GM12874 (cell line): ENCODE data around the gene ADCY5.

Experiments
- TF ChIP-seq, protein P1 (sequence below): IDR thresholded peaks from 2 replicates; pipeline ENCODE4 v1.5.1; 2011; ENCODE audit warnings: low read depth, mild to moderate bottlenecking, control low read depth, low read length, moderate library complexity; ENCODE audit not compliant: insufficient read depth

ADCY5 gene

DNA sequence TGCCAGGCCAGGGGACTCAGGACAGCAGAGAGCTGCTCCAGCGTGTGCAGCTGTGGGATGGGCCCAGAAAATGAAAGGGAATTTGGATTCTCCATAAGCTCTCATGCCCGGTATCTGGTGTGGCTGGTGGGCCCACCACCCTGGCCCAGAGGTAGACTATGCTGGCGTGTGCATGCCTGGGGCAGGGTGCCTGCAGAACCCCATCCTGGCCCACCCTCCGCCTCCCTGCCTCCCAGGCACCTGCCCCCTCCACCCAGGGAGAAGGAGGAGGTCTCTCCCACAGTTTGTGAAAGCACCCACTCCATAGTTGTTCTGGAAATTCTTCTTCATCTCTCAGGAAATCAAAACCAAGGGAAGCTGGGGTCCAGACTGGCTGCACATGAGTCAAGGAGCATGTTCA is 112.9 kb downstream of the ADCY5 start:
- TF ChIP-seq, protein P1, sequence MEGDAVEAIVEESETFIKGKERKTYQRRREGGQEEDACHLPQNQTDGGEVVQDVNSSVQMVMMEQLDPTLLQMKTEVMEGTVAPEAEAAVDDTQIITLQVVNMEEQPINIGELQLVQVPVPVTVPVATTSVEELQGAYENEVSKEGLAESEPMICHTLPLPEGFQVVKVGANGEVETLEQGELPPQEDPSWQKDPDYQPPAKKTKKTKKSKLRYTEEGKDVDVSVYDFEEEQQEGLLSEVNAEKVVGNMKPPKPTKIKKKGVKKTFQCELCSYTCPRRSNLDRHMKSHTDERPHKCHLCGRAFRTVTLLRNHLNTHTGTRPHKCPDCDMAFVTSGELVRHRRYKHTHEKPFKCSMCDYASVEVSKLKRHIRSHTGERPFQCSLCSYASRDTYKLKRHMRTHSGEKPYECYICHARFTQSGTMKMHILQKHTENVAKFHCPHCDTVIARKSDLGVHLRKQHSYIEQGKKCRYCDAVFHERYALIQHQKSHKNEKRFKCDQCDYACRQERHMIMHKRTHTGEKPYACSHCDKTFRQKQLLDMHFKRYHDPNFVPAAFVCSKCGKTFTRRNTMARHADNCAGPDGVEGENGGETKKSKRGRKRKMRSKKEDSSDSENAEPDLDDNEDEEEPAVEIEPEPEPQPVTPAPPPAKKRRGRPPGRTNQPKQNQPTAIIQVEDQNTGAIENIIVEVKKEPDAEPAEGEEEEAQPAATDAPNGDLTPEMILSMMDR: no peak

DNA sequence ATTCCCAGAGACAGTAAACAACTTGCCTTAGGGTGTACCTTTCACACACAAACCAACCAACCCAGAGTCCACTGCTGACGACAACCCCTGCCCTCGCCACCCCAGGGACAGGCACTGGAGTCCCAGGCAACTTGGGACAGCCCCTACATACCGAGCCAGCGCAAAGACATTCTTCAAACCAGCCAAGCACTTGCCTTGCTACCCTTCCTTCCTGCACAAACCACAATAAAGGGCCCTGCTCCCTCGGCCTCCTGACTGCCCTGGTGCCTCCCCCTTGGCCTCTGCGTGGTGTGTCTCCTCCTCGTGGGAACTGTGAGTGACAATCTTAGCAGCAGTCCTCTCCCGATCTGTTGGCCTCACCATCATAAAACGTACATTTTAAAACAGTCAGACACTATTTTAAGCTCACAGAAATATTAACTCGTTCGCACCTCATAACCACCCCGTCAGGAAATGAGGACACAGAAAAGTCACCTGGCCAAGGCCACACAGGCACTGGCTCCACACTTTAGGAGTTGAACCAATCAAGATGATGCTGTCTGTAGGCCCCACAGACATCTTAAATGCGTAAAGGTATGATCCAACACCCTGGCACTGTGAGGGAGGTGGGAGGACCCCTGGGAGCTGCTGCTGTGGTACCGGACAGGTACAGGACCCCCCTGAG is 113.8 kb downstream of the ADCY5 start:
- TF ChIP-seq, protein P1: no peak

DNA sequence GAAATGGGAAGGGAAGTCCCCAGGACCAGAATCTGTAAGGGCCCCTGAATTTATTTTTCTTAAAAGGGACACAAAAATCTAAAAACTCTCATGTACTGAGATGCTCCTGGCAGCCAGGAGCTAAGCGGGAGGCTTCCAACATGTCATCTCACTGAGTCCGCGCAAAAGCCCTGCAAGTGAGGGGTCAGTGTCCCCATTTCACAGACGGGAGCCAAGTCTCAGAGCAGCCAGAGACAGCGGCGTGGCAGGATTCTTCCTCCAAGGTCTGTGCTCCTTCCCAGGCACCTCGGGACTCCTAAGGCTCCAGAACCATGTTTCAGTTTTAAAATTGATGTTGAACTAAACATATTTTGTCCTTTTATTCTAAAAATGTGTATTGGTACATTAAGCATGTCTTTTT is 114.8 kb downstream of the ADCY5 start:
- TF ChIP-seq, protein P1: no peak

DNA sequence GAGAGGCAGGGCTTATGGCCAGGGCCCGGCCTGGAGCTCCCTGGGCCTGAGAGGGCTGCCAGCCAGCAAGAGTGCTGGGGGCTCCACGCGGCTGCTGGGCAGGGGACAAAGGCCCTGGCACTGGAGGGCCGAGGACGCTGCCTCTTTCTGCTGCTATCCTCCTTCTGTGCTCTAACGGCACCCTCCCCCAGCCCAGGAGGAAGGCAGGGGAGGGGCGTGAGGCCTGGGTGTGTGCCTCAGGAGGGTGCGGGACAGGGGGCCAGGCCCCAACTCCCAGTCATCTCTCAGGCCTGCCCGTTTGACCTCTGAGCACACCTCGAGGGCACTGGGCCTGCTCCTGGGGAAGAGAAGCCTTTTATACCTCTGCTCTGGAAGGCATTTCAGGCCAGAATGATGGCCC is 115.5 kb downstream of the ADCY5 start:
- TF ChIP-seq, protein P1: no peak

DNA sequence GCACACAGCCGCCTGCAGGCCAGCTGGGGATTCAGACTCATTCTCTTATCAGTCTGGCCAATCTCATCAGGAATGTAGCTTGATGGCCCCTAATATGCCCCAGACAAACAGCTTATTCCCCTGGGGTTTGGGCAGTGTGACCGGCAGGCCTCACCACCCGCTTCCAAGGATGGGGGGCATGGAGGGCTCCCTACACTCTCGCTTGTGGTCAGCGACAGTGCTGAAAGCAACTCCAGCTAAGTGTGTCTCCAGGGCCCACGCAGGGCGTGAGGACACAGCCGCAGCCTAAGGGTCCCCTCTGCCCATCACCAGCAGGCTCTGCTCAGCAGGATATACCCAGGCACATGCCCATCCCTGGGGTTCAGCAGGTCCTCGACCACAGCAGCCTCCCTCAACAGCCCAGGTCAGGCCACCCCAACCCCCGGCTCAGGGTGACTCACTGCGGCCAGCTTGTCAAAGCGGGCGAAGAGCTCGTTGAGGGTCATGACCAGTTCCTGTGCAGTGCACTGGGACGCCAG is 116.7 kb downstream of the ADCY5 start:
- TF ChIP-seq, protein P1: no peak

DNA sequence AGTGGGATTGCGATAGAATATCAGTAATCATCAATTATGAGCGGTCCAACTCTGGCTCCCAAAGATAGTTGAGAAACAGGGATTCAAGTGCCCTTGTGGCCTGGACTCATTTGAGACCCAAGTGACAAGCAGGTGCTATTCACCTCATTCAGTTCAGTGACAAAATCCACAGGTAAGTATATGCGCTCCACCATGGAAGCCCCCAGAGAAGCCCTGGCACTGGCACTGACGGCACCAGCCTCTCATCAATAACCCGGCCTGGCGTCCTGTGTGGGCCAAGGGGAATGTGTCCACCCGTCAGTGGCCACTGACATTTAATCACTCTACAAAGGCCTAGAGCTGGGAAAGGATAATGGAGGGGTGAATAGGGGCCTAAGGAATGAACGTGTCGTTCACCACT is 117.2 kb downstream of the ADCY5 start:
- TF ChIP-seq, protein P1: no peak

DNA sequence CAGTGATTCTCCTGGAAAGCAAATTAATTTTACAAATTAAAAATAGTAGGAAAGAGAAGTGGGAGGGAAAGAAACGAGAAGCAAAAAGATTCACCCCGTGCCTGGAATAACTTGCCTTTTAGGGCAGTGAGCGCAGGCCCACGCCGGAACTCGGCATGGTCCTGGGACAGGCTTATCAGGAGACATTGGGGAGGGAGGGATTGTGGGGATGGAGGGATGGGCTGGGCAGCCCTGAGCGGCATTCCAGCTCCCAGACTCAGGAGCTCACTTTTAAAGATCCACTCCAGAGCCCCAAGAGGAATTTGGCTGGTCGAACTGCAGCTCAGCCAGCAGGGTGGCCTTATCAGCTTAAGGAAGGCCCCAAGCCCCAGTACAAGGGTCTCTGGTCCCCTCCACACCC is 117.9 kb downstream of the ADCY5 start:
- TF ChIP-seq, protein P1: no peak
